GM21737 (cell line): ENCODE measurements around the gene PGF.
A peak's percentile ranks its signal among the peaks of the same experiment; 100 is the strongest.
"Not testable (repeated sequence)": the region's sequence is repeated elsewhere in the genome, so short reads cannot be mapped to it uniquely, and the experiment has no call there.

Experiments used
- ATAC-seq: cut with Tn5 transposase; IDR thresholded peaks from one replicate; pipeline ENCODE4 v1.9.1; 2021; ENCODE audit warnings: mild to moderate bottlenecking, moderate library complexity; ENCODE audit not compliant: unreplicated experiment

The PGF gene

DNA sequence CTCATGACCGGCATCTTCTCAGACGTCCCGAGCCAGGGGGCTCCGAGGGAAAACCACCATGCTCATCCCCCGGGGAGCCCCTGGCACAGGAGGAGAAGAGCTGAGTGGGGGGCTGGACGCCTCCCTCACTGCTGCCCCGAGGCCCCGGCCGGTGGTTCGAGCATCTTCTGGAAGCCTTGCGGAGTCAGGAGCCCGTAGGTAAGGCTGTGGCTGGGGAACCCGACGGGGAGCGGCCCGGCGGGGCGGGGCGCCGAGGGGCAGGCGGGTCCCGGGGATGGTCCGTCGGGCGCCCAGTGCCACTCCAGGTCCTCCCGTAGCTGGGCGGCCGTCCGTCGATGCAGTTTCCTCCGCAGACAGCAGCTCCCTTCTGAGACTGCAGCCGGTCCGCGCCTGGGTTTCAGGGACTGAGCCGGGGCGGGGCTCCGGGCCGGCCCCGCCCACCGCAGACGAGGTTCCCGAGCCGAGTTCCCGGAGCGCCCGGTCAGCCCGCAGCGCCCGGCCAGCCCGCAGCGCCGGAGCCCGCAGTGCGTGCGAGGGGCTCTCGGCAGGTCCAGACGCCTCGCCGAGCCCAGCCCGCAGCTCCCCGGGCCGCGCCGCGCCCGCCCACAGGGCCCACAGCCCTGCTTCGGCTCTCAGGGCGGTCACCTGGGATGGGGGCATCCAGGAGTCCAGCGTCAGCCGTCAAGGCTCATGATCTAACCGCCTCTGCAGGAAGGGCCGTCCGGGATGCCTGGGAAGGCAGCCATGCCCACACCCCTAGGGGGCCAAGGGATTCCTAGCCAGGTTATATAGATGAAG lies at the start of gene PGF:
Gene PGF (minus strand): TSS at position 369 of the 798 bp plus-strand sequence. CDS start 355 bp downstream, at position 14.
- ATAC-seq = no peak

DNA sequence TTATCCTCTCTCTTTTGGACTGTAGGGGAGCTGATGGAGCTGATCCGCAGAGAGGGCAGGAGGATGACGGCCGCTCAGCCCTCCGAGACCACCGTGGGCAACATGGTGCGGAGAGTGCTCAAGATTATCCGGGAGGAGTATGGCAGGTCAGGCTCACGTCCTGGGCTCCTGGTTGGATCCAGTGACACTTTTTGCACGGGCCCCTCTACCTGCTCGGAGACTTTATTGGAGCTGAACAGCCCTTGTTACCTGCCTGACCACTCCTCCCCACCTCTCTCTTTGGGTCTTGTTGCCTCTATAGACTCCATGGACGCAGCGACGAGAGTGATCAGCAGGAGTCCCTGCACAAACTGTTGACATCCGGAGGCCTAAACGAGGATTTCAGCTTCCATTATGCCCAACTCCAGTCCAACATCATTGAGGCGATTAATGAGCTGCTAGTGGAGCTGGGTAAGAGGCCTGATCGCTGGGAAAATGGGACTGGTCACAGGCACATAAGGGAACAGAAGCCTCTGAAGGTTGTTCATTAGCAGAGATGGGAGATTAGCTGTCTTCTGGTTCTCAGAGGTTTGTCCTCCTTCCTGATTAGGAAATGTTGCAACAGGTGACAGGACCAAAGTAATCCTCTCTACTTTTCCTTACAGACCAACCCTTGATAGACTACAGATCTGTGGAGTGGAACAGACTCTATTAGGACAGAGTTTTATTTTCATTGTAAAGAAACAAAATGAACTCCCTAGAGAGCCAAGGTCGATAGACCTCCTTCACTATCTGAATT lies 48.0 kb upstream of the PGF start:
- no peak for ATAC-seq

DNA sequence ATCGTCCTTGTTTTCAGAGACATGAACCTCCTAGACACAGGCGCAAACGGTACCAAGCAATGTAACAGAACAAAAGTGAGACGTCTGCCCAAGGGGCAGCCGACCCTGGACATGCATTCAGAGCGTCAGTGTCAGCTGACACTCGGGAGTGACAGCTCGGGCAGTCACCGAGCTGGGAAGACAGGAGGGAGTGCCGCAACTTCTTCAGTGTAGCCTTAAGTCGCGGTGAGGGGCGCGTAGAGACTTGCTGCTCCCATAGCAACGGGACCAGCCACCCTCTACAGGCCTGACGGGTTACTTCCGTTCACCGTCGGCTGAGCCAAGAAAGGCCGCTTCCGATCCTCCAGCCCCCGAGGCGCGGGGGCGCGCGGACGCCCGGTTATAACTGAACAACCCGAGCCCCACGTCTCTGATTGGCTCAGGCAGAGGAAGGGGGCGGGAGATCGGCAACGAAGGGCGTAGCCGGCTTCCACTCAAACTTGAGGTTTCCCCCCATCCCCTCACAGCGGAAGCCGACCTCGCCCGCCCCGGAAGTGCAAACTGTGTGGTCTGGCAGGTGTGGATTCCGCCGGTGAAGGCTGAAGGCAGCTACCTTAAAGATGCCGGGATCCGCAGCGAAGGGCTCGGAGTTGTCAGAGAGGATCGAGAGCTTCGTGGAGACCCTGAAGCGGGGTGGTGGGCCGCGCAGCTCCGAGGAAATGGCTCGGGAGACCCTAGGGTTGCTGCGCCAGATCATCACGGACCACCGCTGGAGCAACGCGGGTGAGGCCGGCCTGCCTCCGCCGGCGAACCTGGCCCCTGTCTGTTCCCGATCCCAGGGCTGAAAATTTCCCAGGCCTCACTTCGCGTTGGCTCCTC lies 47.2 kb upstream of the PGF start, which contains the start of gene EIF2B2:
Gene EIF2B2 (plus strand): TSS at position 530 of the 858 bp plus-strand sequence. CDS start 70 bp downstream, at position 600.
- ATAC-seq = peak; percentile 96

DNA sequence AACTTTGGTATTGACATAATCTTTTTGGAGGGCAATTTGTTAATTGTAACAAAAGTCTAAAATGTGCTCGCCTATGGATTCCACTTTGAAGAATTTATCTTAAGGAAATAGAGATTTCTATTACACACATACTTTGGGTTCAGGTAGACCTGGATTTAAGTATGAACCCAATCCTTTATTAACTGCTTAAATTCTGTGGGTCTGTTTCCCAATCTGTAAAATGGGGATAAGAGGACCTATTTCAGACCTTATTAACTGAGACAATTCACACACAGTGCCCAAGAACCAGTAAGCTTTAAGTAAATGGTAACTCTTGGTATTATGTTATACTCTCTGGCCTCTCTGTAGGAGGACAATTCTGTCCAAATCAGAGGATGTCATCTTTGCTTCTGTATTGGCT lies 46.5 kb upstream of the PGF start:
- no peak for ATAC-seq

DNA sequence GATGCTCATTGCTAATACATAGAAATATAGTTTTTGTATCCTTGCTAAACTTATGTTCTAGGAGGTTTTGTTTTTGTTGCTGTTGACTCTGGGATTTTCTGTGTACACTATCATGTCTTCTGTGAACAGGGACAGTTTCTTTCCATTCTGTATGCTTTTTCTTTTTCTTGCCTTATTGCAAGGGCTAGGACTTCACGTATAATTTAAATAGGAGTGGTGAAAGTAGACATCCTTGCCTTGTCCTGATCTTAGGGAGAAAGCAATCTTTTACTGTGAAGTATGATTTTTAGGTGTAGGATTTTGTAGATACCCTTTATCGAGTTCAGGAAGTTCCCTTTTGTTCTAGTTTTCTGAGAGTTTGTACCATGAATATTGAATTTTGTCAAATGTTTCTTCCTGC lies 45.9 kb upstream of the PGF start:
- ATAC-seq = no peak

DNA sequence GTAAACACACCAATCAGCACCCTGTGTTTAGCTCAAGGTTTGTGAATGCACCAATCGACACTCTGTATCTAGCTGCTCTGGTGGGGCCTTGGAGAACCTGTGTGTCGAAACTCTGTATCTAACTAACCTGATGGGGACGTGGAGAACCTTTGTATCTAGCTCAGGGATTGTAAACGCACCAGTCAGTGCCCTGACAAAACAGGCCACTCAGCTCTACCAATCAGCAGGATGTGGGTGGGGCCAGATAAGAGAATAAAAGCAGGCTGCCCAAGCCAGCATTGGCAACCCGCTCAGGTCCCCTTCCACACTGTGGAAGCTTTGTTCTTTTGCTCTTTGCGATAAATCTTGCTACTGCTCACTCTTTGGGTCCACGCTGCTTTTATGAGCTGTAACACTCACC lies 40.4 kb upstream of the PGF start:
- ATAC-seq = not testable (repeated sequence)

DNA sequence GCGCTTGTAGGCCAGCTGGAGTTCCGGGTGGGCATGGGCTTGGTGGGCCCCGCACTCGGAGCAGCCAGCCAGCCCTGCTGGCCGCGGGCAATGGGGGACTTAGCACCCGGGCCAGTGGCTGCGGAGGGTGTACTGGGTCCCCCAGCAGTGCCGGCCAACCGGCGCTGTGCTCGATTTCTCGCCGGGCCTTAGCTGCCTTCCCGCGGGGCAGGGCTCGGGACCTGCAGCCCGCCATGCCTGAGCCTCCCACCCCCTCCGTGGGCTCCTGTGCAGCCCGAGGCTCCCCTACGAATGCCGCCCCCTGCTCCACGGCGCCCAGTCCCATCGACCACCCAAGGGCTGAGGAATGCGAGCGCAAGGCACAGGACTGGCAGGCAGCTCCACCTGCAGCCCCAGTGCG lies 38.8 kb upstream of the PGF start:
- not testable (repeated sequence) for ATAC-seq

DNA sequence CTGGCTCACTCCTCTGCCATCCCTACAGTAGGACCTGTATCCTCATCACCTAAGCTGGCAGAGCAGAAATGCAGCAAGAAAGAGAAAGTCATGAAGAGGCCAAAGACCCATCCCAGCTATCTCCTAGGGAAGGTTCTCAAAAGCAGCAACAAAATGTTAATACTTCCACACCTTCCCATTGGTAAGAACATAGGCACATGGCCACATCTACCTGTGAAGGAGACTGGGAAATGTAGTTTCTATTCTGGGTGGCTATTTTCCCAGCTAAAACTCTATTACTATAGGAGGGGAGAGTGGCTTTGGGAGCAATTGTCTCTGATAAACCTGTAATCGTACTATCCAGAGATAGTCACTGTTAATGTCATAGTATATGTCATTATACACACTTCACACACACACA lies 33.6 kb upstream of the PGF start:
- ATAC-seq = no peak

DNA sequence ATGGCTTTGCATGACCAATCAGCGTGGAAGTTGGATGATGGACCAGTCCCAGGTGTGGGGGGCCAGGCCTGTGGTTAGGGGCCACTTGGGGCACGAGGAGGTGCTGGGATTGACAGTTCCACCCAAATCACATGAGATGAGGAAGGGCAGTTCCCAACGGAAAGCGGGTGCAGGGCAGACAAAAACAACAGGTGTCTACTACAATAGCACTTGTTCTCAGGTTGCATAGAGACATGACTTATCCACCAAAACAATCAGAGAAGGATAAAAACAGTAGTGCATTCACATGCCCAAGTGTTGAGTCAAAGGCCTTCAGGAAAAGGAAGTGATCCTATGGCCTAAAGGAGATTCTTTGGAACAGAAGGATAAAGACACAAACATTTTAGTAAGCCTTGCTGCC lies 32.7 kb upstream of the PGF start:
- no peak for ATAC-seq

DNA sequence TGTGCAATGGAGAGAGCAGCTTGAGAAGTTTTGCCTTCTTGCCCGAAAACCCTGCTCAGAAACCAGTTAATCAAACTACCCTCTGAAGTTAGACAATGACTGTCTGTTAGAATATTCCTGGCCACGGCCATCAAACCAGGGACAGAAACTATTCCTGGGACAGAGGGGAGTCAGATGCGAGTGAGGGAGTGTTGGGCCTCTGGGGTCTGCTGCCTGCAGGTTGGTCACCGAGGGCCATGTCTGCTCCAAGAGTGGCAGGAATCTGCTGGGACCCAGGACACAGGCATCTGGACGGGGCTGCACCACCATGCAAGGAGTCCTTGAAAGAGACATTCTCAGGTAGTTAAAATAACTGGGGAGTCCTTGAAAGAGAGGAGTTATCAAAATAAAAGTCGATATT lies 30.4 kb upstream of the PGF start:
- no peak for ATAC-seq

DNA sequence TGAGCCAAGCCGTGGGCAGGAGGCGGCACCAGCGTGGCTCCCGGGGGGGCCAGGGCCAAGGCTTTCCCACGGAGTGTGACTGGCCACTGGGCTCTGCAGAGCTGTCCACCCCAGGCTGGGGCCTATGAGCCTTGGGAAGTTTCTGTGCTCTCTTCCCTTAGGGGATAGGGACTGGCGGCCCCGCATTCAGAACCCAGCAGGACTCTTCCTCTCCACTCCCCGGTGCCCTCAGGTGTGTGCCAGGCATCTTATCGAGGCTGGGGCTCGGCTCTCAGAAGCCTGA lies 29.6 kb upstream of the PGF start:
- no peak for ATAC-seq

DNA sequence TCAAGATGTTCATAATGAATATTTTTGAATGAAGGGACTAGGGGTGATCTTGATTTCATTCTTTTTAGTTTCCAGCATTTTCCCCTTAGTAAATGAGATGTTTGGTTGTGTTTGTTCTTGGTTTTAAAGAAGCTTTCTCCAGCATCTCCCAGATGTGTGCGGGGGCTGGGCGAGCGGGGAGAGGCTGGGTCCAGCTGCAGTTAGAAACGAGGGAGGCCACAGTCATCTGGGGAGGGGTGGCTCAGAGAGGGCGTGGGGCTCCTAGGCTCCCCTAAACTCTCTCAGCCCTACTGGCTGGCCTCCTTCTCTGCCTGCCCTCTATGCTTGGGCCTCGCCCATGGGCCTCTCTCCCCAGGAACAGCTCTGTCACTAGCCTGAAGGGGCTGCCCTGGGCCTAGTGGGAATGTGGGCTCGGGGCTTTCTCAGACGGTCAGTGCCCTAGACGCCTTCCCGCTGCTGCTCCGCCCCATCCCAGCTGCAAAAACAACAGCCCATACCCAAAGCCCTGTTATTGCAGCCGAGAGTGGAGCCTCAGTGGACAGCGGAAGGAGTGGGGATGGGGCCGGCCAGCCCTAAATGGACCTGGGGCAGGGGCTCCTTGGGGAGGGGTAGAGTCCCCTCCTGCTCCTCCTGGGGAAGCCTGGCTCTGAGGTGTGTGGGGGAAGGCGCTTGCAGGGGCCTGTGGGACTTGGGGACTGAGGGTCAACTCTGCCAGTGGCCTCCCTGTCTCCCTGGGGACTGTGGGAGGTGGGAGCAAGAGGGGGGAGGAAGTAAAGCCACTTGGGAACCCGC lies 29.0 kb upstream of the PGF start:
- no peak for ATAC-seq

DNA sequence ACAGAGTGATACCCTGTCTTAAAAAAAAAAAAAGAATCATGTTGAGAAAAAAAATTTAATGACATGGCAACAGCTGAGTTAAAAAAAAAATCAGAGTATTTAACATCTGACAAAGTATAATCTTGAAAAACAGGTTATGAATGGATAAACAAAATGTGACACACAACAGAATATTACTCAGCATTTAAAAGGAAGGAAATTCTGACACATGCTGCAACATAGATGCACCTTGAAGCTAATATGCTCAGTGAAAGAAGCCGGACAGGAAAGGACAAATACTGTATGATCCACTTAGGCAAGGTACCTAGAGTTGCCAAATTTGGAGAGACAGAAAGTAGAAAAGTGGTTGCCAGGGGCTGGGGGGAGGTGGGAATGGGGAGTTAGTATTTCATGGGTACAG lies 27.9 kb upstream of the PGF start:
- no peak for ATAC-seq

DNA sequence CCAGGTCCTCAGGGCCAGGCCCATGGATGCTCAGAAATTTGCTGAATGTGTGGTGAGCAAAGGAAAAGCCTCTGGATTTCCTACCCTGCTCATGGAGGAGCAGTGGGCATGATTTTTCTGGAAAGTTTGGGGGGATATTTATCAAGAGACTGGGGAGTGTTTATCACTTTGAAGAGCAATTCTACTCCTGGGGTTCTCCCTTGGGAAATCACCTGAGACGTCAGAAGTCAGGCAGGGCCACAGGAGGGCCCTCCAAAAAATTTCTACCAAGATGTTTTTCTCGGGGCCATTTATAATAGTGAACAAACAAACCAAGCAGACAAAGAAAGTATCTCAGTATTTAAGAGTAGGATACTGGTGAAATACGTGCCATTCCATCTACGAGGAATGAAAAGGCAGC lies 27.3 kb upstream of the PGF start:
- ATAC-seq = no peak

DNA sequence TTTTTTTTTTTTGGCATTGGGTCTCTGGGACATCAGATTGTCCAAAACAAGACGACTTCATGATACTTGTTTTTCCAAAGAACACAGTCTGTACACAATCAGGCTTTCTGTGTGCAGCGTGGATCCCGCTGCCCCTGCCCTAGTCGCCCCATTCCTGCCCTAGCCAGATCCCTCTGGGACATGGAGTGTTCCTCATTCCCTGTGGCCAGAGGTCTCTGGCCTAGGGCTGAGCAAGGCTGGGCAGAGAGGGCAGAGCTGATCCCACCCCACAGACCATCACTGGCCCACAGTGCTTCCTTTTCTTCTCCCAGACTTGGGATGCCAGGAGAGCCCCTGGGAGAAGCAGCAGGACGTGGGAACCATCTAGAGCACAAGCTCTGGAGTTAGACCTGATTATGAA lies 26.4 kb upstream of the PGF start:
- no peak for ATAC-seq

DNA sequence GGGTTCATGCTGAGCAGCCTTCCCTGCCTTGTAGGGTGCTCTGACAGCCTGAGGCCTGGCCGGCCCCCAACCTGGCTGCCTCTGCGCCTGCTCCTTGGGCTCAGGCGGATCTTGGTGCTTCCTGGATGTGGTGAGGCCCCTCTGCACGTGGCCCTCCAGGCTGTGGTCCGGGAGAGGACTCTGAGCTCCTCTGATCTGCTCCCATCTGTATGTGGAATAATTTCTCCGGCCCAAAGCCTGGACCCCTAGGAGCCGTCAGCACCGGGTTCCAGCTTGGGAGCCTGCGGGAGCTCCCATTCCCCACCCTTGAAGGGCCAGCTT lies 26.0 kb upstream of the PGF start:
- ATAC-seq = no peak

DNA sequence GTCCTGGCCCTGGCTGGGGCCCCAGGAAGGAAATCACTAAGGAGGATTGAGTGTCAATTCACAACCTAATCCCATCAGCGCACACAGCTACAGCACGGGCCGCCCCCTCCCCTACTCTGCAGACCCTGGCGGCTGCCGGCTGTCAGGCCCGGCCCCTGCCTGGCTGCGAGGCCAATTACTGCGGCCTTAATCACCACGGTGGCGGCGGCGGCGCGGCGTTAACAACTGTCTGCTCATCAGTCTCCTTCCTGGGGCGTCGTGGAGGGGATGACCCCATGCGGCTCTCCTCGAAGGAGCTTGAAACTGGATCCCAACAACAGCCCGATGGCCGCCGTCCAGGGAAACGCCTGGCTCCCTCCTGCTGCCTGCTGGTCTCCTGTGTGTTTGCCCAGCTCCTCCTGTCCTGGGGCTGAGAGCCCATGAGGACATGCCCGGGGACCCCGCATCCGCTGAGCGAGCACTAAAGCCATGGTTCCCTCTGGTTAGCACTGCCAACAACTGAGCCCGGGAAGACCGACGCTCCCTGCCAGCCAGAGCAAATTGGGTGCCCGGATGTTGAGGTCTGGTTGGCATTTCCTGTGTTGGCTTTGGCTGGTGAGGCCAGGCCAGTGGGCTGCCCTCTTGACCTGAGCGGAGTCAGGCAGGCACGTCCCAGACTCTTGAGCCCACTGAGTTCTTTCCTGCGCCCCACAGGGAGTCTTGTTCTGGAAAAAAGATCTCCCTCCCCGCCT lies 25.5 kb upstream of the PGF start:
- ATAC-seq = no peak

DNA sequence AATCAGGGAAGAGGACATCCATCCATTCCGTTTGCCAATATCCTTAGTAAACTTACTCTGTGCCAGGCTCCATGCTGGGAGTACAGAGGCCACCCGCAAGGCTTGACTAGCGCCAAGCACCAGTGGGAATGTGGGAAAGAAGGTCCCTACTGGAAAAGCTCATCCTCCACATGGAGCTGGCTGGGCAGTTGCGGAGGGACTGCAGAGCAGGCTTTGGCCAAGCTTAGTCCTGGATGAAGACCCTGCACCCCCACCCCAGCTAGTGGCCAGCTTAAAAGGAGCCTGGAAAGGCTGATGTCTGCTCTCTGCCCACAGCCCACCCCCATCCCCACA lies 25.0 kb upstream of the PGF start:
- no peak for ATAC-seq

DNA sequence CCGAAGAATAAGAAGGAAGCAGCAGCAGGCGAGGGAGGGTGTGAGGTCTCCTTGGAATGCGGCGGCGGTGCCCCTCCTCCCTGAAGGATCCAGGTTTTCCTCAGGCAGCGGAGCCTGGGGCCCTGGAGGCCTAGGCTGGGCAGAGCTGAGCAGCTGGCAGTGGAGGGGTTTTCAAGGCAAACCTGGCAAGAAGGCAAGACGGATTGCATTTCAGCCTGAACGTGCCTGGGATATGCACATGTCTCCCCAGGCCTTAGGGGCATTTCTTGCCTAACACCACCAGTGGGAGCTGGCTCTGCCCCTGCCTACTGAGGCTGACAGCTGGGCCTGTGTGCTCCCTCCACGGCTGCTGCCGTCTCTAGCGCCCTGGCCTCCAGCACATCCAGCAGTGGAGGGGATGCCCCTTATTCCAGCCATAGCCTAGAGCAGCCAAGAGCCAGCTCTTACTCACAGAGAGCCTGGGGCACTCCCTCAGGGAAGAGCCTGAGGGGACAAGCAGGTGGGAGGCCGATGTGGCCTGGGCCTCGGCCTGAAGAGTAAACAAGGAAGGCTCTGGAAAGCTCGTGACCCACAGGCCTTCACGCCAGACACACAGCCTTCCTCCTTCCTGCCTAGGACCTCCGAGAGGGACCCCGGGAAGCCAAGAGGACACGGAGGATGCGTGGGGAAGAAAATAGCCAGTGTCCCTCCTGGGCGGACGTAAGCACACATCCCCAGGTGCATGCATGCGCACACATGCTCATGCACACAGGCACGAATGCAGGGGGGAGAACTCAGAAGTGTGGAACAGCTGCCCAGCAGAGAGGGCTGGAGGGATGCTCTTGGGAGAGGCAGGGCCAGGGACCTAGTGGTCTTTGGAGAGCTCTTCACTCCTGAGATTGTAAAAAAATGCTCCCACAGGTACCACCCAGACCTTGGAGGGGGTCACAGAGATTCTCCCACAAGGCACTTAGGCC lies 24.3 kb upstream of the PGF start:
- no peak for ATAC-seq
